ENCODE data around the gene SLC1A7.
A peak's percentile ranks its signal among the peaks of the same experiment; 100 is the strongest.
"Not testable (repeated sequence)": the region's sequence is repeated elsewhere in the genome, so short reads cannot be mapped to it uniquely, and the experiment has no call there.

The SLC1A7 gene

GRCh38 chr1:53142226-53142853 lies at the start of gene SLC1A7:
TSS of gene SLC1A7 (minus strand) at chr1:53142638. CDS start at chr1:53142449, 189 bp downstream.
- no peak for DNase-seq

- DNase-seq = no peak
Measured at GRCh38 chr1:53190210-53190611, 47.8 kb upstream of the SLC1A7 start.

- DNase-seq = no peak
Measured at GRCh38 chr1:53189061-53189460, 46.6 kb upstream of the SLC1A7 start.

- DNase-seq = no peak
Measured at GRCh38 chr1:53188099-53188498, 45.7 kb upstream of the SLC1A7 start.

- no peak for DNase-seq
Measured at GRCh38 chr1:53187401-53187800, 45.0 kb upstream of the SLC1A7 start.

- DNase-seq = no peak
Measured at GRCh38 chr1:53186533-53186932, 44.1 kb upstream of the SLC1A7 start.

GRCh38 chr1:53185955-53186297 lies 43.5 kb upstream of the SLC1A7 start:
- not testable (repeated sequence) for DNase-seq

GRCh38 chr1:53183095-53183990 lies 40.9 kb upstream of the SLC1A7 start:
- peak; percentile 15 for DNase-seq

GRCh38 chr1:53182716-53183094 lies 40.3 kb upstream of the SLC1A7 start:
- no peak for DNase-seq

GRCh38 chr1:53182111-53182593 lies 39.7 kb upstream of the SLC1A7 start:
- DNase-seq = peak; percentile 89

- DNase-seq = no peak
Measured at GRCh38 chr1:53180951-53181350, 38.5 kb upstream of the SLC1A7 start.

- no peak for DNase-seq
Measured at GRCh38 chr1:53180226-53180625, 37.8 kb upstream of the SLC1A7 start.

GRCh38 chr1:53176452-53177208 lies 34.2 kb upstream of the SLC1A7 start:
- DNase-seq = no peak

GRCh38 chr1:53174971-53175913 lies 32.8 kb upstream of the SLC1A7 start:
- DNase-seq = no peak

- DNase-seq = no peak
Measured at GRCh38 chr1:53172426-53173128, 30.1 kb upstream of the SLC1A7 start.

GRCh38 chr1:53166912-53167311 lies 24.5 kb upstream of the SLC1A7 start:
- no peak for DNase-seq

GRCh38 chr1:53166366-53166765 lies 23.9 kb upstream of the SLC1A7 start:
- DNase-seq = no peak

GRCh38 chr1:53165408-53165961 lies 23.0 kb upstream of the SLC1A7 start:
- no peak for DNase-seq

GRCh38 chr1:53163291-53163768 lies 20.9 kb upstream of the SLC1A7 start:
- no peak for DNase-seq

- no peak for DNase-seq
Measured at GRCh38 chr1:53162621-53163020, 20.2 kb upstream of the SLC1A7 start.

GRCh38 chr1:53160924-53161378 lies 18.5 kb upstream of the SLC1A7 start:
- DNase-seq = no peak
